K562 (cell line): ENCODE data around the gene PLEKHA6. TPM values are rescaled to one million over a fixed set of nuclear protein-coding genes. Genes with fewer than 3 reads are reported as not detected.

Source experiments
- ATAC-seq: fragments of 200-7000 bp; cut with Tn5 transposase; 3 replicates; pipeline ENCODE4 v1.9.1; 2020; ENCODE audit warnings: moderate library complexity
- BruUV-seq: library from RNA; stranded (reverse); fragments of 400-500 nt; replicated peaks from 2 replicates; lab custom pipeline; 2021; lab: Mats Ljungman, UMichigan
- CTCF ChIA-PET: fragments of 300-600 bp; formaldehyde crosslinking; extraction: SDS; loops from one replicate; lab custom pipeline; 2021; ENCODE audit warnings: low intra/inter-chr PET ratio; lab: Yijun Ruan, JAX
- POLR2A ChIA-PET: fragments of 300-600, 350-650 bp; sonication (Branson Sonifier 250); formaldehyde crosslinking; extraction: SDS; loops from one replicate; lab custom pipeline; 2021; ENCODE audit warnings: antibody characterized with exemption, inconsistent platforms; lab: Yijun Ruan, JAX
- DNase-seq, 4 experiments: peaks; one replicate each; pipeline versions ENCODE4 v3.0.0 to v3.0.0-alpha.2; 2011 to 2018; ENCODE audit warnings: low spot score in 3 of 4, mixed read lengths in 3 of 4; ENCODE audit errors: extremely low read depth in 1 of 4
- FAIRE-seq: peaks from 2 replicates; lab custom pipeline; 2011; peaks lifted over from hg19 to GRCh38; lab: Jason Lieb, UNC
- H2AFZ ChIP-seq: 2 replicates; pipeline ENCODE4 v1.6.0; 2011; ENCODE audit warnings: low read depth, low read length, control low read depth, inconsistent platforms
- H3K27ac ChIP-seq: fragments of 200-600 bp; 3 replicates; pipeline ENCODE4 v1.8.0; 2011; ENCODE audit warnings: low read depth, mild to moderate bottlenecking, control low read depth, inconsistent platforms, low read length, moderate library complexity, mixed read lengths; ENCODE audit errors: extremely low read depth
- H3K27me3 ChIP-seq, 2 experiments: fragments of 300-600 bp in 1 of 2; 2 replicates in 1 of 2; 3 replicates in 1 of 2; pipeline versions ENCODE4 v1.6.0 to v1.8.0; 2011; ENCODE audit warnings: inconsistent platforms in 2 of 2, low read length in 2 of 2, mild to moderate bottlenecking in 1 of 2, mixed read lengths in 1 of 2, moderate library complexity in 1 of 2; ENCODE audit not compliant: control insufficient read depth in 2 of 2, insufficient read depth in 2 of 2
- H3K36me3 ChIP-seq: fragments of 300-600 bp; 3 replicates; pipeline ENCODE4 v1.8.0; 2011; ENCODE audit warnings: mild to moderate bottlenecking, low read length, inconsistent platforms; ENCODE audit not compliant: control insufficient read depth, insufficient read depth
- H3K4me1 ChIP-seq, 2 experiments: fragments of 200-600 bp in 1 of 2; replicated peaks in 1 of 2; 2 replicates in 1 of 2; 3 replicates in 1 of 2; pipeline versions ENCODE4 v1.5.1 to v1.8.0; 2011; ENCODE audit warnings: inconsistent platforms in 2 of 2, low read length in 2 of 2, mild to moderate bottlenecking in 1 of 2, mixed read lengths in 1 of 2, moderate library complexity in 1 of 2; ENCODE audit not compliant: control insufficient read depth in 2 of 2, insufficient read depth in 2 of 2
- H3K4me2 ChIP-seq: 2 replicates; pipeline ENCODE4 v1.6.1; 2011; ENCODE audit warnings: low read length, control low read depth, inconsistent platforms, mixed read lengths; ENCODE audit not compliant: insufficient read depth
- H3K4me3 ChIP-seq: fragments of 200-600 bp; sonication (generic), shearing (Covaris generic); 2 replicates; pipeline ENCODE4 v1.5.1; 2016; ENCODE audit warnings: control low read depth, inconsistent platforms
- H3K79me2 ChIP-seq: fragments of 200-600 bp; 3 replicates; pipeline ENCODE4 v1.8.0; 2011; ENCODE audit warnings: low read length, inconsistent platforms; ENCODE audit not compliant: control insufficient read depth, insufficient read depth
- H3K9ac ChIP-seq, 2 experiments: 2 replicates each; pipeline versions ENCODE4 v1.6.0 to v1.6.1; 2011; ENCODE audit warnings: low read depth in 2 of 2, low read length in 2 of 2, control low read depth in 1 of 2, inconsistent platforms in 1 of 2, mild to moderate bottlenecking in 1 of 2, mixed read lengths in 1 of 2; ENCODE audit not compliant: insufficient read depth in 1 of 2
- H3K9me1 ChIP-seq: one replicate; pipeline ENCODE4 v1.6.0; 2011; ENCODE audit warnings: inconsistent platforms, mild to moderate bottlenecking, low read length, moderate library complexity; ENCODE audit not compliant: control insufficient read depth, insufficient read depth
- H3K9me3 ChIP-seq: replicated peaks from 2 replicates; pipeline ENCODE4 v1.5.1; 2011; ENCODE audit warnings: low read depth, low read length, inconsistent platforms; ENCODE audit not compliant: control insufficient read depth, insufficient read depth
- H4K20me1 ChIP-seq: replicated peaks from 2 replicates; pipeline ENCODE4 v1.6.1; 2011; ENCODE audit warnings: low read length, inconsistent platforms, mixed read lengths; ENCODE audit not compliant: control insufficient read depth, insufficient read depth
- CGGBP1 ChIP-seq: fragments of 250-450 bp; sonication (Bioruptor Pico); IDR thresholded peaks from 2 replicates; pipeline ENCODE4 v1.9.0; 2021; ENCODE audit warnings: mild to moderate bottlenecking
- HDGF ChIP-seq: fragments of 450-650 bp; IDR thresholded peaks from 2 replicates; pipeline ENCODE4 v1.6.1; 2016
- MLX ChIP-seq, 2 experiments: fragments of 450-650 bp in 1 of 2; sonication (generic) in 1 of 2; formaldehyde crosslinking; conservative IDR thresholded peaks; 2 replicates each; pipeline versions ENCODE4 v1.4.0 to v1.8.1; 2020 to 2022; ENCODE audit warnings: mild to moderate bottlenecking in 1 of 2, missing genetic modification reagents in 1 of 2
- NFIC ChIP-seq: fragments of 450-650 bp; IDR thresholded peaks from 2 replicates; pipeline ENCODE4 v1.6.1; 2017; ENCODE audit warnings: mild to moderate bottlenecking, inconsistent platforms
- PATZ1 ChIP-seq: fragments of 250-450 bp; sonication (Bioruptor Pico); IDR thresholded peaks from 2 replicates; pipeline ENCODE4 v1.5.0; 2020; ENCODE audit warnings: mild to moderate bottlenecking, borderline replicate concordance
- PBX2 ChIP-seq, 2 experiments: IDR thresholded peaks in 1 of 2; conservative IDR thresholded peaks in 1 of 2; 2 replicates each; pipeline ENCODE4 v1.6.1; 2016; ENCODE audit warnings: low read depth in 2 of 2, mild to moderate bottlenecking in 1 of 2, missing compliant biosample characterization in 1 of 2, missing genetic modification characterization in 1 of 2, moderate library complexity in 1 of 2
- PHF8 ChIP-seq: fragments of 200-600 bp; sonication (generic); IDR thresholded peaks from 2 replicates; pipeline ENCODE4 v1.6.1; 2012; ENCODE audit warnings: mixed run types, mild to moderate bottlenecking, inconsistent platforms, low read length, moderate library complexity, borderline replicate concordance
- RCOR1 ChIP-seq, 2 experiments: IDR thresholded peaks; 2 replicates each; pipeline ENCODE4 v1.6.1; 2012; ENCODE audit warnings: low read depth in 2 of 2, low read length in 2 of 2, borderline replicate concordance in 1 of 2, improper control_type of control experiment in 1 of 2
- SREBF2 ChIP-seq: sonication (generic); formaldehyde crosslinking; IDR thresholded peaks from 2 replicates; pipeline ENCODE4 v1.4.0; 2020; ENCODE audit warnings: mild to moderate bottlenecking, missing genetic modification reagents
- ZFP36 ChIP-seq: fragments of 150-350 bp; IDR thresholded peaks from 2 replicates; pipeline ENCODE4 v1.6.1; 2018; ENCODE audit warnings: low read length, low read depth; ENCODE audit not compliant: partially characterized antibody
- ZNF175 ChIP-seq: fragments of 200-800 bp; sonication (Bioruptor generic); IDR thresholded peaks from 2 replicates; pipeline ENCODE4 v1.6.1; 2016; ENCODE audit warnings: low read depth, mild to moderate bottlenecking, missing genetic modification characterization, missing compliant biosample characterization
- WGBS: fragments of 100-300 bp; shearing (Covaris generic); methylation state at CpG from one replicate; pipeline ENCODE4 v1.1.6; 2016; ENCODE audit warnings: low coverage, mixed read lengths; ENCODE audit not compliant: insufficient coverage; ENCODE audit errors: missing lambda C conversion rate; 5-methylcytosine and 5-hydroxymethylcytosine counted together
- in situ Hi-C: fragments of 300-500 bp; cut with MboI; formaldehyde crosslinking; loops from 4 replicates; pipeline ENCODE4 v1.15.0; 2018; ENCODE audit warnings: inconsistent platforms, mixed read lengths
- intact Hi-C: fragments of 100-400 bp; cut with micrococcal nuclease; formaldehyde crosslinking; loops from 2 replicates; pipeline ENCODE4 v1.14.2; 2022
- polyA plus RNA-seq, 8 experiments: library from polyadenylated mRNA; depleted of rRNA in 4 of 8; stranded (reverse) in 5 of 8; unstranded in 3 of 8; fragments of >200 nt; fragmentation: Nextera tagmentation in 2 of 8; fragmentation: Illumina TruSeq in 1 of 8; extraction: Ambion mirVana in 2 of 8; extraction: Trizol in 1 of 8; gene quantifications; 2 replicates each; pipeline versions ENCODE4 v1.2.1 to v1.2.3, GENCODE V29; 2011 to 2014; ENCODE audit warnings: inconsistent platforms in 1 of 8, missing spikeins in 1 of 8
- total RNA-seq, 7 experiments: library from RNA; depleted of rRNA in 6 of 7; stranded (reverse); fragments of >200 nt in 6 of 7; fragmentation: Illumina TruSeq in 2 of 7; extraction: Trizol in 2 of 7; gene quantifications; 2 replicates each; pipeline versions ENCODE4 v1.2.1 to v1.2.3, GENCODE V29; 2011 to 2021; ENCODE audit warnings: low replicate concordance in 1 of 7

The PLEKHA6 gene
- total and polyA plus RNA-seq, 9 of the 15 experiments (the other 6 are each of a cell fraction or from before 2014, with no cell fraction given), result under 0.01 to 0.33 (median 0.01) TPM; not detected in 4

GRCh38 chr1:204171751-204172178, 188.0 kb downstream of the PLEKHA6 start:
- in situ Hi-C loops (loop anchor here (10.0 kb wide), 1 partner anchor 333 kb away; no protein-coding TSS in a partner anchor), intact Hi-C loops (no loop called here)
- H3K79me2 ChIP-seq, result no peaks in the 10 kb centered on the region
- ATAC-seq (no peak), DNase-seq (no peak), FAIRE-seq (no peak)
- H3K4me2 ChIP-seq, result no peak overlapping the region
- no peaks in the 10 kb centered on the region for H4K20me1 ChIP-seq
- H2AFZ ChIP-seq, result no peak overlapping the region
- peaks cover 4 to 7% of the 10 kb centered on the region in 2 experiments; a peak in 3 of 5 replicates for H3K4me1 ChIP-seq
- H3K9ac ChIP-seq, result no peak overlapping the region
- peaks cover 4 to 5% of the 10 kb centered on the region in 2 experiments; a peak in 4 of 5 replicates for H3K27me3 ChIP-seq
- WGBS, result 10% methylated on average over 4 of the region's 4 CpGs
- no peak overlapping the region for H3K4me3 ChIP-seq
- ChIA-PET CTCF (interaction anchor here (0.6 kb wide), 1 partner anchor 301 kb away, joined by 3 read pairs; no protein-coding TSS in a partner anchor), POLR2A (no interaction called here)
- 0 out of 2 replicates have a peak, but pooled peaks cover 5% of the 10 kb centered on the region for H3K9me3 ChIP-seq
- H3K36me3 ChIP-seq, result no peaks in the 10 kb centered on the region
- no peaks in the 10 kb centered on the region for H3K9me1 ChIP-seq
- no peak overlapping the region for H3K27ac ChIP-seq
- BruUV-seq, result no TSS peak
- TF ChIP-seq SREBF2 (CRISPR knock-in tag) (no peak), RCOR1 (IDR thresholded peaks at IDR 0.05; ENCODE audit: borderline replicate concordance in 1 of 2, low read depth in 2 of 2, low read length in 2 of 2) (no peak), HDGF (no peak), ZNF175 (CRISPR knock-in tag) (peak; percentile 98), ZFP36 (no peak), MLX (CRISPR knock-in tag; conservative IDR thresholded peaks at IDR 0.05) (no peak), PBX2 (CRISPR knock-in tag; IDR thresholded peaks at IDR 0.05; ENCODE audit: low read depth) (no peak), PBX2 (tag; conservative IDR thresholded peaks at IDR 0.05; ENCODE audit: low read depth) (no peak), PATZ1 (CRISPR knock-in tag) (0 out of 2 replicates have a peak, but pooled peaks have one; percentile 74), CGGBP1 (CRISPR knock-in tag) (no peak), NFIC (no peak), PHF8 (no peak)
